Stimulated activated CD4-positive, alpha-beta T cell treated with anti-CD3 and anti-CD28 coated beads, Interleukin-15, amount 100 ng/mL, for 1 hour (primary cell): ENCODE data around the gene RSAD1.

Experiments used
- DNase-seq, 2 donors: peaks; one replicate each; pipeline ENCODE4 v3.0.0-alpha.2; 2020; ENCODE audit warnings: low read depth in 1 of 2, low spot score in 1 of 2

Gene RSAD1

GRCh38 chr17:50457621-50458020 is 21.0 kb upstream of the RSAD1 start:
- no peak for DNase-seq

GRCh38 chr17:50458270-50458669 is 20.4 kb upstream of the RSAD1 start:
- DNase-seq, result no peak

- DNase-seq, result no peak
Observed at GRCh38 chr17:50458701-50459676, 19.7 kb upstream of the RSAD1 start.

- no peak for DNase-seq
Observed at GRCh38 chr17:50459756-50460155, 18.9 kb upstream of the RSAD1 start.

- no peak for DNase-seq
Observed at GRCh38 chr17:50460831-50461526, 17.7 kb upstream of the RSAD1 start.

GRCh38 chr17:50461550-50462132 is 17.0 kb upstream of the RSAD1 start:
- DNase-seq, result no peak

GRCh38 chr17:50462446-50462845 is 16.2 kb upstream of the RSAD1 start:
- DNase-seq, result no peak

GRCh38 chr17:50464121-50464520 is 14.5 kb upstream of the RSAD1 start:
- DNase-seq, result no peak

GRCh38 chr17:50464736-50465135 is 13.9 kb upstream of the RSAD1 start:
- no peak for DNase-seq

GRCh38 chr17:50465171-50465570 is 13.5 kb upstream of the RSAD1 start:
- DNase-seq, result no peak

GRCh38 chr17:50465635-50466034 is 13.0 kb upstream of the RSAD1 start:
- no peak for DNase-seq

GRCh38 chr17:50466371-50467113 is 12.1 kb upstream of the RSAD1 start:
- DNase-seq, result no peak

- no peak for DNase-seq
Observed at GRCh38 chr17:50467114-50467854, 11.4 kb upstream of the RSAD1 start.

GRCh38 chr17:50467855-50468303 is 10.8 kb upstream of the RSAD1 start:
- no peak for DNase-seq

- DNase-seq, result no peak
Observed at GRCh38 chr17:50468304-50469207, 10.1 kb upstream of the RSAD1 start, which contains the start of gene CHAD. CHAD (minus strand) TSS chr17:50468880; CDS start chr17:50468813, 67 bp downstream.

GRCh38 chr17:50469208-50469605 is 9.5 kb upstream of the RSAD1 start:
- no peak for DNase-seq

- DNase-seq, result no peak
Observed at GRCh38 chr17:50469671-50470305, 8.9 kb upstream of the RSAD1 start.

GRCh38 chr17:50470426-50470825 is 8.2 kb upstream of the RSAD1 start:
- no peak for DNase-seq
